HG03139 (cell line): Measurements from ENCODE around the gene PAMR1.
"Not testable (repeated sequence)": the region's sequence is repeated elsewhere in the genome, so short reads cannot be mapped to it uniquely, and the experiment has no call there.

Source experiments
- ATAC-seq: cut with Tn5 transposase; IDR thresholded peaks from one replicate; pipeline ENCODE4 v1.9.1; 2021; ENCODE audit not compliant: unreplicated experiment

PAMR1 gene

GRCh38 chr11:35545391-35546003 lies 20.1 kb upstream of the PAMR1 start:
- ATAC-seq, result no peak

- ATAC-seq, result no peak
Measured at GRCh38 chr11:35543481-35543880, 18.1 kb upstream of the PAMR1 start.

DNA sequence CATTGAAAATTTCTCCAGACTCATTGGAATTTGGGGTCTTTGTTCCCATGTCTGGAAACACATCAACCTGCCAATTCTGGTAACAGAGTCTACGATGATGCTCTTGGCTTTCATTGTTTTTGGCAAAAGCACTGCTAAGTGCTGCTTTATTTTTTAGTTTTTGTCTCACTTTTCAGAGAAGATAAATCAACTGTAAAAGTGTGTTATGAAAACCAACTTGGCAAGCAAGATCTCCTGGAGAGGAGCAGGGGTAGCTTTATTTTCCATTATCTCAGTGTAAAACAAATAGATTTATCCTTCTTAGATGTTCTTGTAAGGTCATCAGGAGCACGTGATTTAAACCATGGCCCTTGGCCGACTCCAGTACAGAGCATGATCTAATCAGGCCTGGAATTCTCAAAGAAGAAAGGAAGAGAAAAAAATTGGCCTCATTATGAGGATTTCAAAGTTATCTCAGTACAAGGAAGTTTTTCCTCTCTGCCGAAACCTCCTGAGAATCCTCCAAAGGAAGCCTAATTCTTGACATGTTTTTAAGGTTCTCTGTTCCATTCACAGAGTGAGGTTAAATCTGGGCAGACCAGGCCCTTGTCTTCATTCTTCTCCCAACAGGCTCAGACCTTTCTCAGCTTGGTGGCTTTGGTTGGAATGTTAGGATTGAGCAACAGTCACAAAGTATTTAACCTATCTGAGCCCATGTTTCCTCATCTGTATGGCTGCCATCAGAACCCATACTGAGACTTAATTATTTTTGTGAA lies 16.4 kb upstream of the PAMR1 start:
- no peak for ATAC-seq

DNA sequence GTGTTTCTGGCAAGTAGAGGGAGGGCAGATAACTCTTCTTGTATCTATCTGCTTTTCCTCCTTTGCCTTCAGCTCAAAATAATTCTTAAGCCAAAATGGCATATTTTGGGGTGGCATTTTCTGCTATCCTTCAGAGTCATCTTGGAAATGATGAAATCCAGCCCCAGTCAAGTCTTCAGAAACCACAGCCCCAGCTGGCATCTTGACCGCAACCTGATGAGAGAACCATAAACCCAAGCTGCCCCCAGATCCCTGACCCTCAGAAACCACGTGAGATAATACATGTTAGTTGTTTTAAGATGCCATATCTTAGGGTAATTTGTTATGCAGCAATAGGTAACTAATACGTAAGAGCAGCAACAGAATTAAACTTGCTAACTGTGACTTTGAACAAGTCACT lies 15.1 kb upstream of the PAMR1 start:
- no peak for ATAC-seq

DNA sequence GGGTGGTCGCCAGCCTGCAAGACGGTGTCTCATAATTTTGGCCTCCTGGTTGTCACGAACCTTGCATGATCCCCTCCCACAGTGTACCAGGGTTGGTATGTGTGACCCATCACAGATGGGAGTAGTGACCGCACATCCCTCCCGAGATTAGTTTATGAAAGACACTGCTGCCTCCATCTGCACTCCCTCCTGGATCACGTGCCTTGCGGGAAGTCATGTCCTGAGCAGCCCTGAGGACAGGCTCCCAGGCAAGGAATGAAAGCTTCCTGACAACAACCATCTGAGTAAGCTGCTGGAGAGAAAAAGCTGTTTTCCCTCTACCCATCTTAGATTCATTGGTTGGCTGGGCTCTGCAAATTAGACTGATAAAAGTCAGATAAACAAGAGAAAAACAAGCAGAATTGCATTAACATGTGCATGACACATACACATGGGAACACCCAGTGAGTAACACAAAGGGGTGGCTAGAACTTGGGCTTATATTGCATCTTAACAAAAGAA lies 14.4 kb upstream of the PAMR1 start:
- ATAC-seq, result no peak

- ATAC-seq, result no peak
Measured at GRCh38 chr11:35539256-35539655, 13.8 kb upstream of the PAMR1 start.

DNA sequence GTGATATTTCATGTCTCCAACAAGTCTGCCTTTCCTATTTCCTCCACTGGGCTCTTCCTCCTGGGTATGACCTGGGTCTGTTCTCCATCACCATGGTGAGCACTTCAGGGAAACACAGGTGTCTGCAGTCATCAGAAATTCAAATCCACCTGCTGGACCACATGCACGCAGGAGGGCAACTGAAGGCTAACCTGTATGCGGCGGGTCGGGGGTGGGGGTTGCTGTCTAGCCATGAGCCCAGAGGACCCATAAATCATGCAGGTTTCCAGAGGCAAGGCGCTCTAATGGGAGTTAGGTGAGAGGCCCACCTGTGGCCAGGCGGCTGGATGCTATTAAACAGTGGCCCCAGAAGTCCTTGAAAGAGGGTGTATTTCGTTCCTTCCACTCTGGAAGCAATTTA lies 11.1 kb upstream of the PAMR1 start:
- no peak for ATAC-seq

GRCh38 chr11:35531246-35531645 lies 5.8 kb upstream of the PAMR1 start:
- ATAC-seq, result no peak

DNA sequence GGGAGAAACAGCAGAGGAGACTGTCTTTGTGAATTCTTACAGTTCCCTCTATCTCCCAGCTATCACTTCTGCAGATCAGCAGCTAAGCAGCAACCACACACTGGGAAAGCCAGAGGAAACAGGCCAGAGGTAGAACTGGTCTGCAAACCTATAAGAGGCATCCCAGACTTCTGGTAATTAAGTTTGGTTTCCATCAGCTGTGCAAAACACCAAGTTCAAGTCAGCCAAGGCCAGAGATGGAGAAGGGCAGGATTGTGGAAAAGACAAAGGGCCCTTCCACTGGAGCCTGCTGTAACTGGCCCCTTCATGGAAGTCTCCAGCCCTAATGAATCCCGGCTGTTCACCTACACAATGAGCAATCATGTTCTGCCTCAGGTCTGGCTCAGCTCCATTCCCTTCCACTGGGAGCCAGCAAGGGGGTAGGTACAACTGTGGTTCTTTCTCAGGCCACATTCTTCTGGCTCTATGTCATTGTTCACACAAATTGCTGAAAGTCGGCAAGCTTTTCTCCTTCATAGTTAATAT lies 4.6 kb upstream of the PAMR1 start:
- ATAC-seq, result no peak

DNA sequence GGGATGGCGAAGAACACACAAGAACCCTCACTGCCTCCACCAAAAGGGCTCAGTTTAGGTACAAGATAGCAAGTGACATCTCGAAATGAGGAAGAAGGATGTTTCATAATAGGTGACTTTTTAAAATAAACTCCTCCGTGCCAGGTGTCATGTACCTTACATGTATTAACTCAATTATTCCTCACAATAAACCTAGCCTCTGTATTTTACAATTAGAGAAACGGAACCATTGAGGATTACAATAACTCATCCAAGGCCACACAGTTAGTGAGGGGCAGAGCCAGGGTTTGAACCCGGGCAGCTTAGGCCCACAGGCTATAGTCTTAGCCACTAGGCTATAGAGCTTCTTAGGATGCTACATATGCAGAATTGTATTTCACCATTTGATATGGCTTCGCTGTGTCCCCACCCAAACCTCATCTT lies 965 bp upstream of the PAMR1 start:
- ATAC-seq, result no peak

DNA sequence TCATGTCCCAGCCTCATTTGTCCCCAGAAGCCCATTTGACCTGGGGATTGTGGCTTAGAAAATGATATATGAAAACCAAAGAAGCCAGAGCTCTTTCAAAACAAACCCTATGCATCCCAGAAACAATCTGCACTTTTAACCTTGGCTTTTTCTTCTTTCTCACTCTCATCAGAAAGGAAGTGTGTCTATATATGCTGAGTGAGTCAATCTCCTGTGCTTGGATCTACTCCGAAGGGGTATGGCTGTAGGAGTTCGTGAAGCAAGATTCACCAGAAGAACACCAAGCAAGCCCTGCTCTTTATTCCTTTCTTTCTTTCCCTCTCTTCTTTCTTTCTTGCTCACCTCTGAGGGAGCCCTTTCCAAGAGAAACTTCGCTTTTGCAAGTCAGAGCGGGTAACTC lies 636 bp downstream of the PAMR1 start:
- no peak for ATAC-seq

- ATAC-seq, result no peak
Measured at GRCh38 chr11:35523861-35524260, 1.6 kb downstream of the PAMR1 start.

DNA sequence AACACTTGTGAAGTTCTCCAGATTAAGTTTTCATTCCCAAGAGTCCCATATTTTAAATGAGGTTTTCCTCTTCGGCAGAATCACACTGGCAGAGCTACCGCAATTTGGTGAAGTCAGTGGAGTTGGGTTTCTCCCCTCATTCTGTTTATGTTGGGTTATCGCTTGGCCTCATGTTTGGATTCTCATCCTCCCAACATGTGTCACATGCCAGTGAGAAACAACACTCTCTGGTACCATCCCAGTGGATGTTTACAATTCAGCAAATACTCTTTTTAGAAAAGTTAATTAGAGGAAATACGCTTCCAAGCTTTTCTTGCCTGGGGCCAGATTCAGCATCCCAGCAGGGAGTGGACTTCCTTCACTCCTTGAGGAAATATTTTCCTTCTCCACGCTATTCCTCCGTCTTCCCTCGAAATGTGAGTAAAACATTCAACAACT lies 2.1 kb downstream of the PAMR1 start:
- ATAC-seq, result no peak

- not testable (repeated sequence) for ATAC-seq
Measured at GRCh38 chr11:35522091-35522490, 3.3 kb downstream of the PAMR1 start.

DNA sequence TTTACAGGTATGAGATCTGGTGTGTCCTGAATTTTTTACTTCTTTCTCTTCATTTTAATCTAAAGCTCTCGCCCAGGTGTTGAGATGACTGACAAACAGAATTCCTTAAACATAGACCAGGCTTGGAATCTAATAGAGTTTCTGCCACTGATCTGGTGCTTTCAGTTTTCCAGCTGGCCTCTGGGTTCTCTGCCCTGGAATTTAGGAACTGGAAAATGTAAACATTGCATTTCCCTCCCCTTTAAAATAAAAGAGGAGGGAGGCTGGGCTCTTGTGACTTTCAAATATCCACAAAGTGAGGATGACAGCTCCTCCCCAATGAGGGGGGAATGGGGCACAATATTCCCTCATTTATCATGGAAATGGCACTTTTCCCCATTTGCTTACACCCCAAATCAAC lies 5.0 kb downstream of the PAMR1 start:
- no peak for ATAC-seq

DNA sequence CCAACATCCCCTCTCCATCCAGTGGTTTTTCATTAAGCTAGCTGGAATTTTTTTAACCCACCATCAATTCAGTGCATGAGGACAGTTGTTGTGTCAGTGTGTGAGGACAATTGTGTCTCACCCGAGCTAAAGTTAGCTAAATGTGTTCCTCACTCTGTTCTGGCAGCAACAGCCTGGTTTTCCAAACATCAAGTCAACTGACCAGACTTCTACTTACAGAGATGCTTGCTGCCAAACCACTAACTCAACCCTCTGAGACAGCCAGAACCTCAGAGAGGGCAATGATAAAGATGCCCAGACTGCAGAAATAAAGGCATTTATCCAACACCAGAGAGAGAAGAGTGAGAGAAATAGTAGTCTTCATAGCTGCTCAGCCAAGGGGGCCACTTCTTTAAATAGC lies 6.7 kb downstream of the PAMR1 start:
- no peak for ATAC-seq

DNA sequence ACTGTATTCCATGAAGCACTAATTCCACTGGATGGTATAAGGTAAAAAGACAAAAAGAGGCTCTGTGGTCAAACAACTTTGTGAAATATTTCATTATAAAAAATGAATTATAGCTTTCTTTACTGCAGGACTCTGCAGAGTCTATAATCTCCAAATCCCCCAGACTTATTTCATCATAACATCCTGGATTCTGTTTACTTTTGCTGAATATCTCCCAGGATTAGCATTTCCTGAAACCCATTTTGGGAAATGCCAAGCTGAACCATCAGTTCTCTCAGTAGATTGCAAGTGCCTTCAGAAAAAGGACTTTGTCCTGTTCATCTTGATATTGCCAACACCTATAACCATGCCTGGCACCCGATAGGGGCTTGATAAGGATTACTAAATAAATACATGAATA lies 7.9 kb downstream of the PAMR1 start:
- no peak for ATAC-seq

GRCh38 chr11:35516403-35516802 lies 9.0 kb downstream of the PAMR1 start:
- ATAC-seq, result no peak

DNA sequence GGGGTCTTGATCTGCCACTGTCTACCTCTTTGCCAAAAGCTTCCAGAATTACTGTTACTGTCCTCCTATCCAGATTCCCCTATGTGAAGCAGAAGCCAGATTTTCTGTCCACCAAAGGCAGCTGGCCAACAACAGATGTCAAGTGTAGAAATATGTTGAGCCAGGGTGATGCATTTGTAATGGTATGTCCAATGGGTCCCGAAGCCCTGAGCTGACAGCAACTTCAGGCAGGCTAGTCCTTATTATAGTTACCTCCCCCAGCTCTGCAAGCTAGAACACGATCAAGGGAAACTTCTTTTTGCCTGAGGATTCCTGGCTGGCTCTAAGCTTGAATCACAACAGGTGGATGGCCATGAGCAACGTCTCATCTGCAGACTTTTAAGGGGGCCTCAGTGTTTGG lies 10.2 kb downstream of the PAMR1 start:
- ATAC-seq, result no peak

DNA sequence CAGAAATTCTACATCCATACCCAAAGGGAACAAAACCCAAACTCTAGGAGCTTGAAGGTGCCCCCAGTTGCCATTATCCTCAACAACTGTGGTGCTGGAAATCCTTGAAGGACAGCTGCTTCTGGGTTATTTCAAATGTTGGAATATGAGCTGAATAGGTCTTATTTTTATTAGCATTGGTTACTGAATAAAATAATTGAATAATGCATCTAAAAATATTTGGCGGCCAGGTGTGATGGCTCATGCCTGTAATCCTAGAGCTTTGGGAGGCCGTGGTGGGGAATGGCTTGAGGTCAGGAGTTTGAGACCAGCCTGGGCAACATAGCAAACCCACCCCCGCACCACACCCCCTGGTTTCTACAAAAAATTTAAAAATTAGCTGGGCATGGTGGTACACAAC lies 10.9 kb downstream of the PAMR1 start:
- ATAC-seq, result no peak

GRCh38 chr11:35511666-35512065 lies 13.8 kb downstream of the PAMR1 start:
- no peak for ATAC-seq

GRCh38 chr11:35507688-35508087 lies 17.7 kb downstream of the PAMR1 start:
- no peak for ATAC-seq
